HCT116 (cell line): ENCODE results near the gene ITGBL1. TPM values are rescaled to one million over a fixed set of nuclear protein-coding genes. Genes with fewer than 3 reads are reported as not detected.

Experiments used
- ATAC-seq: fragments of 200-7000 bp; cut with Tn5 transposase; 2 replicates; pipeline ENCODE4 v1.9.1; 2020; ENCODE audit warnings: mild to moderate bottlenecking, moderate library complexity
- BruUV-seq: library from RNA; stranded (reverse); fragments of 400-500 nt; replicated peaks from 2 replicates; lab custom pipeline; 2021; lab: Mats Ljungman, UMichigan
- CTCF ChIA-PET: fragments of 300-600 bp; sonication (Branson Sonifier 250); formaldehyde crosslinking; loops from one replicate; lab custom pipeline; 2021; ENCODE audit warnings: antibody characterized with exemption; lab: Charles Lee
- POLR2A ChIA-PET: fragments of 300-600, 350-600 bp; sonication (Branson Sonifier 250); formaldehyde crosslinking; loops from one replicate; lab custom pipeline; 2021; ENCODE audit warnings: antibody characterized with exemption; lab: Charles Lee
- RAD21 ChIA-PET, 2 experiments: fragments of 300-600 bp; sonication (Branson Sonifier 250); formaldehyde crosslinking; loops; one replicate each; lab custom pipeline; 2023; ENCODE audit warnings: low total read pairs in 2 of 2; ENCODE audit not compliant: uncharacterized antibody in 2 of 2, unreplicated experiment in 2 of 2, low non-redundant PET in 1 of 2; lab: Charles Lee
- DNase-seq: peaks from one replicate; pipeline ENCODE4 v3.0.0-alpha.2; 2010; ENCODE audit warnings: low read depth, low spot score
- H2AFZ ChIP-seq: fragments of 200-600 bp; shearing (Covaris generic), sonication (generic); 2 replicates; pipeline ENCODE4 v1.6.1; 2017; ENCODE audit warnings: low read depth, mixed run types, mixed read lengths, antibody characterized with exemption, low read length; ENCODE audit not compliant: poor library complexity, severe bottlenecking
- H3K27ac ChIP-seq: 2 replicates; pipeline ENCODE4 v1.5.1; 2012; ENCODE audit warnings: low read depth, low read length
- H3K27me3 ChIP-seq: fragments of 200-600 bp; sonication (generic); 2 replicates; pipeline ENCODE4 v1.6.1; 2016; ENCODE audit warnings: mixed run types, low read length, mixed read lengths; ENCODE audit not compliant: insufficient read depth
- H3K36me3 ChIP-seq, 2 experiments: fragments of 200-500 bp in 1 of 2; fragments of 200-600 bp in 1 of 2; sonication (Bioruptor generic) in 1 of 2; sonication (generic) in 1 of 2; 2 replicates each; pipeline versions ENCODE4 v1.5.1 to v1.6.1; 2014 to 2016; ENCODE audit warnings: low read length in 2 of 2, inconsistent platforms in 1 of 2, mixed read lengths in 1 of 2, mixed run types in 1 of 2; ENCODE audit not compliant: insufficient read depth in 2 of 2, control insufficient read depth in 1 of 2
- H3K4me1 ChIP-seq, 2 experiments: fragments of 200-600 bp in 1 of 2; sonication (generic) in 1 of 2; 2 replicates each; pipeline versions ENCODE4 v1.5.1 to v1.6.1; 2012 to 2017; ENCODE audit warnings: low read length in 2 of 2, inconsistent platforms in 1 of 2, mild to moderate bottlenecking in 1 of 2, mixed read lengths in 1 of 2, mixed run types in 1 of 2, moderate library complexity in 1 of 2; ENCODE audit not compliant: insufficient read depth in 2 of 2, control insufficient read depth in 1 of 2
- H3K4me2 ChIP-seq: fragments of 200-600 bp; sonication (generic); 2 replicates; pipeline ENCODE4 v1.6.1; 2017; ENCODE audit warnings: mixed run types, low read length, mixed read lengths
- H3K4me3 ChIP-seq, 2 experiments: fragments of 200-600 bp in 1 of 2; sonication (generic) in 1 of 2; replicated peaks in 1 of 2; 2 replicates each; pipeline ENCODE4 v1.5.1; 2011 to 2016; ENCODE audit warnings: low read length in 2 of 2, control low read depth in 1 of 2, low read depth in 1 of 2, mild to moderate bottlenecking in 1 of 2, mixed read lengths in 1 of 2, mixed run types in 1 of 2
- H3K79me2 ChIP-seq: fragments of 200-600 bp; sonication (generic); 2 replicates; pipeline ENCODE4 v1.6.1; 2017; ENCODE audit warnings: mild to moderate bottlenecking, mixed run types, low read length, moderate library complexity, mixed read lengths; ENCODE audit not compliant: insufficient read depth
- H3K9ac ChIP-seq: fragments of 200-600 bp; sonication (generic); 2 replicates; pipeline ENCODE4 v1.6.1; 2016; ENCODE audit warnings: low read length, mixed read lengths
- H3K9me2 ChIP-seq: fragments of 200-600 bp; sonication (generic), shearing (Covaris generic); 2 replicates; pipeline ENCODE4 v1.6.1; 2017; ENCODE audit warnings: mixed run types, mild to moderate bottlenecking, moderate library complexity; ENCODE audit not compliant: insufficient read depth
- H3K9me3 ChIP-seq, 2 experiments: fragments of 200-500 bp in 1 of 2; fragments of 200-600 bp in 1 of 2; sonication (Bioruptor generic) in 1 of 2; sonication (generic) in 1 of 2; 2 replicates each; pipeline ENCODE4 v1.6.1; 2014 to 2017; ENCODE audit warnings: low read length in 2 of 2, mixed read lengths in 2 of 2, inconsistent platforms in 1 of 2, low read depth in 1 of 2, mild to moderate bottlenecking in 1 of 2, mixed run types in 1 of 2, moderate library complexity in 1 of 2; ENCODE audit not compliant: control insufficient read depth in 1 of 2, insufficient read depth in 1 of 2
- H4K20me1 ChIP-seq: fragments of 200-600 bp; sonication (generic), shearing (Covaris generic); 2 replicates; pipeline ENCODE4 v1.6.1; 2017; ENCODE audit warnings: mixed run types, mild to moderate bottlenecking, moderate library complexity; ENCODE audit not compliant: insufficient read depth
- CBX3 ChIP-seq: IDR thresholded peaks from 2 replicates; pipeline ENCODE4 v1.6.1; 2012; ENCODE audit warnings: low read depth
- CEBPB ChIP-seq: IDR thresholded peaks from 2 replicates; pipeline ENCODE4 v1.6.1; 2012; ENCODE audit warnings: low read depth
- ELF1 ChIP-seq: IDR thresholded peaks from 2 replicates; pipeline ENCODE4 v1.6.1; 2012; ENCODE audit warnings: low read depth, borderline replicate concordance
- EZH2phosphoT487 ChIP-seq: fragments of 200-600 bp; IDR thresholded peaks from 2 replicates; pipeline ENCODE4 v1.6.1; 2018; ENCODE audit warnings: antibody characterized with exemption, borderline replicate concordance
- POLR2A ChIP-seq: IDR thresholded peaks from 2 replicates; pipeline ENCODE4 v1.7.0; 2011; ENCODE audit warnings: borderline replicate concordance; ENCODE audit not compliant: insufficient read depth, insufficient read length; ENCODE audit errors: extremely low read depth
- RAD21 ChIP-seq: IDR thresholded peaks from 2 replicates; pipeline ENCODE4 v1.6.1; 2012; ENCODE audit warnings: low read depth, mild to moderate bottlenecking
- REST ChIP-seq: IDR thresholded peaks from 2 replicates; pipeline ENCODE4 v1.6.1; 2012; ENCODE audit warnings: low read depth
- SIN3A ChIP-seq: IDR thresholded peaks from 2 replicates; pipeline ENCODE4 v1.6.1; 2012; ENCODE audit warnings: low read depth
- ZBTB33 ChIP-seq: IDR thresholded peaks from 2 replicates; pipeline ENCODE4 v1.6.1; 2011; ENCODE audit warnings: mild to moderate bottlenecking, low read length, moderate library complexity; ENCODE audit not compliant: insufficient replicate concordance; ENCODE audit errors: extremely low read depth
- ZNF274 ChIP-seq: fragments of 200-500 bp; sonication (Bioruptor generic); IDR thresholded peaks from 2 replicates; pipeline ENCODE4 v1.6.1; 2014; ENCODE audit warnings: mild to moderate bottlenecking, low read depth, low read length, inconsistent platforms
- intact Hi-C: fragments of 100-400 bp; cut with micrococcal nuclease; formaldehyde crosslinking; loops from 2 replicates; pipeline ENCODE4 v1.10.0; 2022
- total RNA-seq: library from RNA; stranded (reverse); gene quantifications from one replicate; pipeline ENCODE4 v1.2.1, GENCODE V29; 2021; ENCODE audit not compliant: unreplicated experiment
- TF ChIP-seq, protein P1 (sequence below): IDR thresholded peaks from 2 replicates; pipeline ENCODE4 v1.6.1; 2012

The ITGBL1 gene
- total RNA-seq, 1 experiment from 2014 or later: 0.66 TPM

DNA sequence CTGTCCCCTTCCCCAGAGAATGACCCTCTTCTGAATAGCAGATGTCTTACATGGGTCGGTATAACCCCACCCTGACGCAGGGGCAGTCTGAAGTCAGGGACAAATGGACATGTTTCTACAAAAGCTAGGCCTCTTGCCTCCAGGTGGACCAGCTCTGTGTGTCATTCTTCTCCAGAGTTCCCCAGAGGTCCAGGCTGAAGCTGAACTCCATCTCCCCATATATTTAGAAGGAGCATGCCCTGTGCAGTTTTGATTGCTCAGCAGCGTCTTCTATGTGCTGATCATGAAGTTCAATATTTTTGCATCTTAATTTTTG lies 27.4 kb upstream of the ITGBL1 start:
- Histone ChIP-seq H3K9me3 (peaks cover 0 to 9% of the 10 kb centered on the region in 2 experiments; a peak in 1 of 4 replicates), H3K4me3 (no peak overlapping the region), H3K27me3 (no peaks in the 10 kb centered on the region), H3K36me3 (no peaks in the 10 kb centered on the region), H3K27ac (no peak overlapping the region), H4K20me1 (no peaks in the 10 kb centered on the region), H3K4me1 (no peaks in the 10 kb centered on the region), H3K79me2 (no peaks in the 10 kb centered on the region), H3K4me2 (no peak overlapping the region), H2AFZ (no peak overlapping the region), H3K9me2 (no peaks in the 10 kb centered on the region), H3K9ac (no peak overlapping the region)
- DNase-seq (no peak), ATAC-seq (no peak)
- BruUV-seq: no TSS peak
- intact Hi-C loops: no loop called here
- ChIA-PET RAD21 (no interaction called here), CTCF (no interaction called here), POLR2A (no interaction called here)
- TF ChIP-seq ZNF274 (no peak), REST (no peak), CBX3 (no peak), ELF1 (no peak), CEBPB (no peak), POLR2A (no peak)

- Histone ChIP-seq H3K4me3 (no peak overlapping the region), H3K9ac (no peak overlapping the region), H3K27ac (no peak overlapping the region), H4K20me1 (no peaks in the 10 kb centered on the region), H3K4me2 (no peak overlapping the region), H3K9me3 (peaks cover 0 to 9% of the 10 kb centered on the region in 2 experiments; a peak in 1 of 4 replicates), H3K79me2 (no peaks in the 10 kb centered on the region), H3K9me2 (no peaks in the 10 kb centered on the region), H3K36me3 (no peaks in the 10 kb centered on the region), H3K4me1 (no peaks in the 10 kb centered on the region), H2AFZ (no peak overlapping the region), H3K27me3 (no peaks in the 10 kb centered on the region)
- no peak for TF ChIP-seq CEBPB
- TF ChIP-seq, protein P1, sequence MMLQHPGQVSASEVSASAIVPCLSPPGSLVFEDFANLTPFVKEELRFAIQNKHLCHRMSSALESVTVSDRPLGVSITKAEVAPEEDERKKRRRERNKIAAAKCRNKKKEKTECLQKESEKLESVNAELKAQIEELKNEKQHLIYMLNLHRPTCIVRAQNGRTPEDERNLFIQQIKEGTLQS: no peak
- TF ChIP-seq SIN3A: no peak
- no peak for TF ChIP-seq EZH2phosphoT487
- no peak for TF ChIP-seq RAD21
- TF ChIP-seq ZBTB33: no peak
- RAD21 ChIA-PET: no interaction called here
- BruUV-seq: no TSS peak
- POLR2A ChIA-PET: no interaction called here
- CTCF ChIA-PET: no interaction called here
- no peak for DNase-seq
- no peak for ATAC-seq
- intact Hi-C loops: no loop called here
Measured at GRCh38 chr13:101425623-101426022, 26.9 kb upstream of the ITGBL1 start.
